Mammary microvascular endothelial cell (primary cell): ENCODE data around the gene MGMT. TPM values are rescaled to one million over a fixed set of nuclear protein-coding genes. Genes with fewer than 3 reads are reported as not detected.

Source experiments
- total RNA-seq: library from RNA; depleted of rRNA; stranded (reverse); fragments of >200 nt; gene quantifications from 2 replicates; pipeline ENCODE4 v1.2.3, GENCODE V29; 2015

MGMT gene
- total RNA-seq = 18.9 and 20.4 TPM in 2 replicates

DNA sequence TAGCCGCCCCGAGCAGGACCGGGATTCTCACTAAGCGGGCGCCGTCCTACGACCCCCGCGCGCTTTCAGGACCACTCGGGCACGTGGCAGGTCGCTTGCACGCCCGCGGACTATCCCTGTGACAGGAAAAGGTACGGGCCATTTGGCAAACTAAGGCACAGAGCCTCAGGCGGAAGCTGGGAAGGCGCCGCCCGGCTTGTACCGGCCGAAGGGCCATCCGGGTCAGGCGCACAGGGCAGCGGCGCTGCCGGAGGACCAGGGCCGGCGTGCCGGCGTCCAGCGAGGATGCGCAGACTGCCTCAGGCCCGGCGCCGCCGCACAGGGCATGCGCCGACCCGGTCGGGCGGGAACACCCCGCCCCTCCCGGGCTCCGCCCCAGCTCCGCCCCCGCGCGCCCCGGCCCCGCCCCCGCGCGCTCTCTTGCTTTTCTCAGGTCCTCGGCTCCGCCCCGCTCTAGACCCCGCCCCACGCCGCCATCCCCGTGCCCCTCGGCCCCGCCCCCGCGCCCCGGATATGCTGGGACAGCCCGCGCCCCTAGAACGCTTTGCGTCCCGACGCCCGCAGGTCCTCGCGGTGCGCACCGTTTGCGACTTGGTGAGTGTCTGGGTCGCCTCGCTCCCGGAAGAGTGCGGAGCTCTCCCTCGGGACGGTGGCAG, at the start of gene MGMT:
Gene MGMT, plus strand, starts transcription at position 539 of the 656 bp plus-strand sequence.

